ENCODE results near the gene FAM9B.

DNA sequence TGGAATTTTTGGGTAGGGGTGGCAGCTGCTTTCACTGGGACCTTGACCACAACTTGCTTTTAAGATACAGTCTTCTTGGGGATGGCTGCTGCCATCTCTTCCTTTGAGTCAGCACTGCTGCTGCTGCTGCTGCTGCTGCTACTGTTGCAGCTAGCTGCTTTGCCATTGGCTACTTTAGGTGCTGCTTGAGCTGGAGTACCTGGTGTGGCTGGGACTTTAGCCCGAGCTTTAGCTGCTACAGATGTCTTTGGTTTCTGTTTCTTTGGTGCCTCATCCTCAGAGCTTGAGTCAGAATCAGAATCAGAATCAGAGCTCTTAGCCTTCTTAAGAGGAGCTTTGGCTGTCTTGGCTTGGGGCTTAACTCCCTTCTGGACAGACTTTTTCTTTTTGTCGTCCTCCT is 52.2 kb downstream of the FAM9B start:
- TF ChIP-seq EZH2phosphoT487 (IDR thresholded peaks at IDR 0.05; ENCODE audit: borderline replicate concordance, low read length), result no peak
- TF ChIP-seq, protein P1, sequence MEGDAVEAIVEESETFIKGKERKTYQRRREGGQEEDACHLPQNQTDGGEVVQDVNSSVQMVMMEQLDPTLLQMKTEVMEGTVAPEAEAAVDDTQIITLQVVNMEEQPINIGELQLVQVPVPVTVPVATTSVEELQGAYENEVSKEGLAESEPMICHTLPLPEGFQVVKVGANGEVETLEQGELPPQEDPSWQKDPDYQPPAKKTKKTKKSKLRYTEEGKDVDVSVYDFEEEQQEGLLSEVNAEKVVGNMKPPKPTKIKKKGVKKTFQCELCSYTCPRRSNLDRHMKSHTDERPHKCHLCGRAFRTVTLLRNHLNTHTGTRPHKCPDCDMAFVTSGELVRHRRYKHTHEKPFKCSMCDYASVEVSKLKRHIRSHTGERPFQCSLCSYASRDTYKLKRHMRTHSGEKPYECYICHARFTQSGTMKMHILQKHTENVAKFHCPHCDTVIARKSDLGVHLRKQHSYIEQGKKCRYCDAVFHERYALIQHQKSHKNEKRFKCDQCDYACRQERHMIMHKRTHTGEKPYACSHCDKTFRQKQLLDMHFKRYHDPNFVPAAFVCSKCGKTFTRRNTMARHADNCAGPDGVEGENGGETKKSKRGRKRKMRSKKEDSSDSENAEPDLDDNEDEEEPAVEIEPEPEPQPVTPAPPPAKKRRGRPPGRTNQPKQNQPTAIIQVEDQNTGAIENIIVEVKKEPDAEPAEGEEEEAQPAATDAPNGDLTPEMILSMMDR (IDR thresholded peaks at IDR 0.05; ENCODE audit: low read depth, low read length, poor library complexity, severe bottlenecking), result no peak
